ENCODE data around the gene SLC2A9.
"Not testable (repeated sequence)": the region's sequence is repeated elsewhere in the genome, so short reads cannot be mapped to it uniquely, and the experiment has no call there.

The SLC2A9 gene

DNA sequence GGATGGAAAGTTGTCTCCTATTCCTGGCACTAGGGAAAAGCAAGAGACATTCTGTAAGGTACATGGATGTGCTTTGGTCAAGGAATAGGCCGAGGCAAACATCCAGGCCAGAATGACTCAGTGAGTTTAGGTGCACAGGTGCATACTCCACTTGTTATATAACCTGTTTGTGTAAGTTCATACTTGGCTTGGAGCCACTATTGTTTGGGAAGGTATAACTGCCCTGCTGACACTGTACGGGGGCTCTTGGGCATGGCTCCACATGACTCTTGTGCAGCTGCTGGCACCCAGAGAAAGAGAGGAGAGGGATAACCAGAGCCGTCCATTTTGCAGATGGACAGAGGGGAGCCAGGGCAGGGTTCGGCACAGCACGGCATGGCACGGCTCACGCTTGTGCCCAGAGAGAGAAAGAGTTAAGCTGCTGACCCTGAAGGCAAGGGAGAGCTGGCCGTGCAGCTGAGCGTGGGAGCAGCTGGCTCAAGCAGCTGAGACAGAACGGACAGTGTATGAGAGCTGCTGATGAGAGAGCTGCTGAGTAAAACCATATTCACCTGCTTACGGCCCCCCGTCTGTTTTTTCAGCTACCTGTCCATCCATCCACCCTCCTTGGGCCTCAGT lies 98.0 kb downstream of the SLC2A9 start:
- DNase-seq, result no peak

DNA sequence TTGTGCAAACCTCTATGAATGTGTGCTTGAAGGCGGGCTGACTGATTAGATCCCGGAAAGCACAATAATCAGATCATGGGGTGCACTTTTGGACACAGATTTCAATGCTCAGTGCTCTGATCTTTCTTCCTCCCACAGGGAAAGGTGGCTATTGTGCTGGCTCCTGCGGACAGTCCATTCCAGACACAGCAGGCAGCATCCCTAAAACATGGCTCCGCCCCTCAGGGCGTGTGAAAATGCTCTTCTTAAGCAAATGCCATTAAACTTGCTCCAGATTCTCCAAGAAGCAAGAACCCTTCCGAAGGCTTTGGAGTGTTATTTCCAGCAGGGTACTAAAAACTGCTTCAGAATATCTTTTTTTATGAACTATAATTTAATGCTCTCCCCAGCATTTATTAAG lies 100.0 kb downstream of the SLC2A9 start:
- no peak for DNase-seq

DNA sequence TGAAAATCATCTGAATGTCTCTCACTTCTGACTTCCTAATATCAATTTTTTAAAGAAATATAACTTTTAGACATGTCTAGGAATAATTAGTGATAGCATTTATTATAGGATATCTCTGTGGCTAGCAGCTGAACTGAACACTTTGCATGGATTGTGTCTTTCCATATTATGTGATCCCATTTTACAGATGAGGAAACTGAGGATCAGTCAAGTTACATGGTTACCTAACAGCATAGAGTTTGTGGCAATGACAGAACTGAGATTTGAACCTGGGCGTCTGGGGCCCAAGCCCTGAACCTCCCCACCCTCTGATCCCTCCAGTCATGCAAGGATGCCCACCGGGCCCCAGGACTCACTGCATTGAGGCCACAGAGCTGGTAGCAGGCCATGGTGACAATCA lies 101.3 kb downstream of the SLC2A9 start:
- no peak for DNase-seq

DNA sequence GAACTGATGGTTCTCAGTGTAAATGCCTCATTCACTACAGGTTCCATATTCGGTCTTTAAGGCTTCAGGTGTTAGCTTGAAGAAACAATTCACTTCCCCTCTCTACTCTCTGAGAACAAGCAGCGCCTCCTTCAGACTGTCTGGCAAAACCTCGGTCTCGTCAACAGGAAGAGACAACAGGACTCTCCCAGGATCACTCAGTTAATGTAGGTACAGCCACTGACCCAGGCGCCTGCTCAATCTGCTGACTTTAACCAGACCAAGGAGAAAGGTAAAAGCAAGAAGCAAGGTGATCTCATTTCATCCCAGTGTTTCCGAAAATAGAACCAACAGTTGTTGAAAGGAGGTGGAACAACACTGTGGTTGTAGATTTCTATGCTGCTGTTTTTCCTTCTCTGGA lies 102.2 kb downstream of the SLC2A9 start:
- no peak for DNase-seq

- no peak for DNase-seq
Observed at GRCh38 chr4:9918484-9918883, 102.8 kb downstream of the SLC2A9 start.

DNA sequence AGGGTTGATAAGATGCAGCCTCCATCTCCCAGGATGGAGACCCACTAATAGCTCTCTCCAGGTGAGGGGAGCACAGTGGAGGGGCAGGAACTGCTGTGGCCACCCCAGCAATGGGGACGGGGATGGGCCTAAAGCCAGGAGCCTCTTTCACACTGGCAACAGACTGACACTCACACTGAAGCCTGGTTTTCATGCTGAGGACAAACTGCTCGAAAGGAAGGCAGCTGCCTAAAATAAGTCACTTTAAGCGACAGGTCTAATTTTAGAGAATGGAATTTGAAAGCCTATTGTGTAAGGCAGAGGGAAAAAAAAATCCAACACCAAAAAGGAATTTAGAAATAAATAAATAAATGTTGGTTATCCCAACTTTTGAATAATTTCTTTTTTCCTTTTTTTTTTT lies 104.4 kb downstream of the SLC2A9 start:
- no peak for DNase-seq

DNA sequence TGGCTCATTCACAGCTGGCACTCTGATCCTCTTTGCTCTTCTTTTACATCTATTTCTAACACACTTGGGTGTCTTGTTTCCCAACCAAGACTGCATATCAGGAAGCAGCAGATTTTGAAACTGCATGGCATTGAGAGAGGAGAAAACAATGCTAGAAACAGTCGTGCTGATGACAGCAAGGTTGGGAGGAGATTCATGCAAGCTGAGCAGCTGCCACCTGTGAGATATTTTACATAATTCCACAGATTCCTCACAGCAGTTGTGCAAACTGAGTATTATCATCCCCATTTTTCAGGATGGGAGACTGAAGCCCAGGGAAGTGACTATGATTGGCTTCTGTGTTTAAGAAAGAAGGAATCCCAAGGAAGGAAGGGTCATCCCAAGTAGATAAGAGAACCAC lies 105.0 kb downstream of the SLC2A9 start:
- DNase-seq, result no peak

- no peak for DNase-seq
Observed at GRCh38 chr4:9913846-9914245, 107.5 kb downstream of the SLC2A9 start.

DNA sequence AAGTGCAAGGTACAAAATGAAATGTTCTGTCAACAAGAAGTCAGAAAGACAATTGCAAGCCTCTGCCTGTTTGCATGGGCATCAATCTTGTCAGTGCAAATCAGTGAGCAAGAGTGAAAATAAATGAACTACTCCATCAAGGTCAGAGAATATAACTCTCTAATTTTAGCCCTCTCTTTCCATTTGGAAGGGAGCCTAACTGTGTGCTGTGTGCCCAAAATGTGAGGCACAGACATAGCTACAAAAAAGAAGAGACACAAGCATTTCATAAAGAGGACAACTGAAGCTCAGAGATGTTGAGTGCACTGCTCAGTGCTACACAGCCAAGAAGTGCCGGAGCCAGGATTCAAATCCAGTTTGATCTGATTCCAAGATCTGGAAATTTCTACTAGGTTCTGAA lies 114.3 kb downstream of the SLC2A9 start:
- DNase-seq, result no peak

- no peak for DNase-seq
Observed at GRCh38 chr4:9904976-9905587, 116.2 kb downstream of the SLC2A9 start.

DNA sequence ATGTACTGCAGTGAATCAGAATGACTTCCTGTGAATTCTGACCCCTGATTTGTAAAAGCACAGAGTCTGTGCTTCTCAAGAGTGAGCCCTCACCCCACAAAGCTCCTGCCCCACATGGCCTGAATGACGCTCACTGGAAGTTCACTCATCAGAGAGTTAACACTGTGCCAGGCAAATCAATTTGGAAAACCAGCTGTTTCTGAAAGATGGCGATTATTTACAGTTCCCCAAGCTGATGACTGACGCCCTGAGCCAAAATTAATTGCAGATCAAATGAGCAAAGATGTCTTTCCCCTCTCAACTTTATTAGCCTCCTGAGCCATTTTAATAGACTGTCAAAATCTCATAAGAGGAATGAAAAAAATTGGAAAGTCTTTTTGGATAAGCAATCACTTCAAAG lies 118.0 kb downstream of the SLC2A9 start:
- peak; percentile 49 for DNase-seq

DNA sequence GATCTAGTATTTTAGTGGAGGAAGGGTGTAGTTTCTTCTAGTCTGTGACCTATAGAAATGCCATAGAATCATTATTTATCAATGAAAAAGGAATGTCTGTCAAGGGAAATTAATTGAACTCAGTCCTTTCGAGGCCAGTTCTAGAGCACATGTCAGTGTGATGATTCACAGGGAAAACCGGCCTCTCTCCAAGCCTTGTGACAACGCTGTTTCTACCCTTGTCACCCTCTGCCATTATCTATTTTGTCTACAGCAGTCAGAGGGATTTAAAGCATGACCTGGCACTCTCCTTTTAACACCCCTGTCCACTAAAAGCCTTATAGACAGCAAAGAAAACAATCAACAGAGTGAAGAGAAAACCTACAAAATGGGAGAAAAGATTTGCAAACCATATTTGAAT lies 120.0 kb downstream of the SLC2A9 start:
- no peak for DNase-seq

- not testable (repeated sequence) for DNase-seq
Observed at GRCh38 chr4:9900633-9901032, 120.7 kb downstream of the SLC2A9 start.

- no peak for DNase-seq
Observed at GRCh38 chr4:9899306-9900055, 121.8 kb downstream of the SLC2A9 start.

DNA sequence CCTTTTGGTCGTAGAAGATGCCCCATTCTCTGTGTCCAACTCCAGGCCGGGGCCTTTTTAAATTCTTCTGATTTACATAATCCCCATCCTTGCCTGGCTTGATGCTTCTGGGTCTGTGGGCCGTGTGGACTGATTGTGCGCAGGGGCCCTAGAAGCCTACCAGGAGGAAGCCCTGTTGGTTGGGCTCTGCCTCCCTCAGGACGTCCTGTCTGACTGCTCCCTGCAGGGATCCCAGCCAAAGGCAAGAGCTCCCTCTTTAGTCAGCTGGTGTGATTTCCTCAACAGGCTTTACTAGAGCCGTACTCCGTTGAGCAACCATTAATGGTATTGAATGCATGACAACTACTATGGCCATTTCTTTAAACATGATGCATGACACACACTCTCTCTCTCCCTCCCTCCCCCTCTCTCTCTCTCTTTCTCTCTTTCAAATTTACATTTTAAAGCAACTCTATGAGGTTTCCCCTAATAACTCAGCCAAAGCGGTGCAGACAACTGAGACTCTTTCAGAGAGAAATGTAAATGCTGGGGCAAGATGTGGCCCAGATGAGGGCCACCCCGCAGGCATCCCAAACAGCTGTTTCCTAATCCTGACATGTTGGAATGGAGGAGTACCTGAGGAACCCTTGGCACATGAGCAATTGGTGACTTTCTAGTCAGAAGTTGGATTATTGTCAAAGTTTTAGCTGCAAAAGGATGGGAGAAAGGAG lies 122.5 kb downstream of the SLC2A9 start:
- DNase-seq, result no peak

- no peak for DNase-seq
Observed at GRCh38 chr4:9895333-9895705, 126.0 kb downstream of the SLC2A9 start.

- DNase-seq, result no peak
Observed at GRCh38 chr4:9894644-9895332, 126.5 kb downstream of the SLC2A9 start.

DNA sequence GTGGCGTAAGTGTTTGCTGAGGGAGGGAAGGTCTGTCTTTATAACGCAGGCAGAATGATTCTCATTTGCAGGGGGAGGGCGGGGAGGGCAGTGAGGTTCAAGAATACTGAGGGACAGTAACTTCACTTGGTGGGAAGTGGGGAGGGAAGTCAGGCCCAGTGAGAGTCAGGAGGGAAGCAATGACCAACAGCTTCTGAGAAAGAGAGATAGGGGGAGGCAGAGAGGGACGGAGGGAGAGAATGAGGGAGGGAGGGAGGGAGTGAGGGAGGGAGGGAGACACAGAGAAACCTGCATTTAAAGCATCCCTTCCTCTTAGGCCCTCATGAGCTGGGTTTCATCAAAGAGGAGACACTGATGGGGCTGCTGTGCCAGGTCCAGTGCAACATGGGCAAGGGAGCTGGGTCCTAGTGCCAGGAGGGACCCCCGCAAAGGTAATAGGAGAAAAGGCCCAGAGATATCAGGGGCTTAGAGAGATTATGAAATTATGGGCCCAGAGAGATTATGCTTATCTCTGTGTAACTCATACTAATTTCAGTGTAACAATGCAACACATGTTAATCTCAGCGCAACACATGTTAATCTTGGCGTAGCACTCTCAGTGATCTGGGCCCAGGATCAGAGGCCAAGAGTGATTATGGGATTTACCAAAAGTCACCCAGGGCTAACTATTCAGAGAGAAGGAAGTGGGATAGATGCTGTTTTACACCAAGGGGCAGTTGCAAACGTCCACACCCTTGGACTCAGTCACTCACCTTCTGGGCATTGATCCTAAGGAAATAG lies 127.8 kb downstream of the SLC2A9 start:
- no peak for DNase-seq

GRCh38 chr4:9891740-9892139 lies 129.6 kb downstream of the SLC2A9 start:
- DNase-seq, result no peak

DNA sequence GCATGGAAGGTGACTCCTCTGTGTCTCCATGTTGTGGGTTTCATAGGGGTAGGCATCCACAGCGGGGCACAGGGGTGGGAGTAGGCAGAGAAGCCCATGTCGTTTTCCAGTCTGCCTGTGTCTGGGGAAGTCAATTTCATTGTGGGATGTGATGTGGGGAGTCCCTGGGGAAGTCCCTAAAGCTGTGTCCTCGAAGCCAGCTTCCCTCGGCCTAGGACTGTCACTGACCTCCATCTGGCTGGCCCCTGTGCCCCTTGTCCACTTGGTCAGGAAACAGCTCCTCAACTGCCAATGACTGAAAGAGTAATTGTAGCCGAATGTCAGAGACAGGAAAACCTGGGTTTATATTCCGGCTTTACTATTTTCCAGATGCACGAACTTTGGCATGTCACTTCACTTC lies 130.2 kb downstream of the SLC2A9 start:
- DNase-seq, result no peak

DNA sequence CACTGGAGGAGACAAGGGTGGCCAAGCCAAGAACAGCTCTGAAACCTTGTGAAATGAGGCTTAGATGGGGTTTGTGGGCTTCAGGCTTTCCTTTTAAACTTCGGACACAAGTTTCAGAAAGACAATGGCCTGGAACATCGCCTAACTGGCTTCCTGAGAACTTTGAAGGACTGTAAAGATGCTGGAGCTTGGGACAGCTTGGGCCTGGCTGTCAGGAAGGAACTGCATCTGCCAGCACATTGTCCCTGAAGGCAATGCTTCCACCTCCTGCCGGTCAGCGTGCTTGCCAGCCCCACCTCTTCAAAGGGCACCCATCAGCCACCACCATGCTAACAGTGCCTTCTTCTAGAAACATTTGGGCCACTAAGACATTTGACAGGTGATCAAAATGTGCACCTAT lies 132.0 kb downstream of the SLC2A9 start:
- no peak for DNase-seq

DNA sequence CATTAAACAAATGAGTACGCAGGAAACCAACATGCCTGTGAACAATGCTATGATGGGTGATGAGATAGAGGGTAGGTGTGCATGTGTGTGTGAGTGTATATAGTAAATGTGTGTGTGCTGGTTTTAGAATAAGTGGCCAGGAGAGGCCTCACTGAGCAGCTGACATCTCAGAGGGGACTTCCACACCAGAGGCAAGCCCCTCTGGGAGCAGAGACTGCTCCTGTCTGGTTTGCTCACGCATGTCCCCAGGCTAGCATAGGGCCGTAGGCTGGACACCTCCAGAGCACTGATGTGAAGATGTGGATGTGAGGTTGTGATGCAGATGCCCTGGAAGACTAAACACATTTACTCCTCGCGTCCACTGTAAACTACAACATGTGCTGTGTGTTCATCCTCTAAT lies 135.3 kb downstream of the SLC2A9 start:
- no peak for DNase-seq

Measured in NCI-H1105 treated with DMSO at 0.1 percent for 48 hours (cell line).